Left ventricle myocardium inferior (tissue), 1 donor: Measurements from ENCODE around the gene CDC14B. TPM values are rescaled to one million over a fixed set of nuclear protein-coding genes. Genes with fewer than 3 reads are reported as not detected.

Experiments used
- DNase-seq: peaks from one replicate; pipeline ENCODE4 v3.0.0-alpha.2; 2020
- H3K27ac ChIP-seq: fragments of 200-600 bp; replicated peaks from 2 replicates; pipeline ENCODE4 v1.8.0; 2021
- H3K27me3 ChIP-seq: fragments of 200-600 bp; 2 replicates; pipeline ENCODE4 v1.8.0; 2021; ENCODE audit warnings: low read depth
- H3K36me3 ChIP-seq: fragments of 200-600 bp; 2 replicates; pipeline ENCODE4 v1.8.0; 2021
- H3K4me1 ChIP-seq: fragments of 200-600 bp; 2 replicates; pipeline ENCODE4 v1.8.0; 2021
- H3K4me3 ChIP-seq: fragments of 200-600 bp; 2 replicates; pipeline ENCODE4 v1.8.0; 2021; ENCODE audit warnings: mild to moderate bottlenecking, moderate library complexity
- H3K9me3 ChIP-seq: fragments of 200-600 bp; replicated peaks from 2 replicates; pipeline ENCODE4 v1.8.0; 2021
- CTCF ChIP-seq: fragments of 200-600 bp; IDR thresholded peaks from 2 replicates; pipeline ENCODE4 v1.8.0; 2021; ENCODE audit warnings: antibody characterized with exemption, mild to moderate bottlenecking, borderline replicate concordance
- intact Hi-C: fragments of 100-400 bp; cut with micrococcal nuclease; formaldehyde crosslinking; loops from one replicate; pipeline ENCODE4 v1.11.0; 2022
- total RNA-seq: library from RNA; stranded (reverse); fragmentation: NEBNext Ultra II Directional; extraction: Animal tissue kit (Norgen Biotek cat#: 25700); gene quantifications from one replicate; pipeline ENCODE4 v1.2.1, GENCODE V29; 2021
- donor health status: DM: no; HTN: yes; CAD: no; lungs with severe emphysema.

CDC14B gene
- total RNA-seq, 1 donor from 2014 or later: 26.4 TPM

DNA sequence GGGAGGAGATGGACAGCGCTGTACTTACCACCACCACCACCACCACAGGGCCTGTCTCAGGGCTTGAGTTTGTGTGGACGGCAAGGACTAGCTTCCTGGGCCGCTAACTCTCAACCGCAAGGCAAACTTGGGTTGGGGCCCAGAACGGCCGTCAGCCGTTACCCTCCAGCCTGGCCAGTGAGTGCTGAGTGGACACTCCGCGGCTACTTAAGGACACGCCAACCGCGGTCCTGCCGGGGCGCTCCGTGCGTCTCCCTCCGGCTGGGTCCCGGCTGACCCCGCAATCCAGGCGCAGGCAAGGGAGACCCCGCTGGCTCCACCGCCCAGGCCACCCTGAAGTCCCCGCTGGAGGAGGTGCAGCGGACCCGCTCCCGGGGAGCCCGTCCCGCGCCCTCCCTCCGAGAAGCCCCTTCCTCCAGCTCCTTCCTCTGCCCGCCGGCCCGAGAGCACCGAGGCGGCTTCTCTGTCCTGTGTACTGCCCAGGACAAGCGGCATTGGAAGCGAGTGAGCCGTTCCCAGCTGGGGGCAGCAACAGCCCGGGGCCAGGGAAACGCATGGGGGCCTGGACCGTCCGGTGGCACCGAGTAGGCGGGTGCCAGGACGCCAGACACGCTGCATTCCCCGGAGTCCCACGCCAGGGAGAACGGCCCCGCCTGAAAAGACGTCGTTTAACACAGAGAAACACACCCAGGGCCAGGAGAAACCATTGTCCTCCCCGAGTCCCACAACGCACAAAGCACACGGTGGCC lies 123.1 kb downstream of the CDC14B start:
- H3K36me3 ChIP-seq: peaks cover 6% of the 10 kb centered on the region
- H3K27ac ChIP-seq: no peak overlapping the region
- no peaks in the 10 kb centered on the region for H3K27me3 ChIP-seq
- H3K4me1 ChIP-seq: peaks cover 19% of the 10 kb centered on the region
- H3K4me3 ChIP-seq: no peak overlapping the region
- H3K9me3 ChIP-seq: no peaks in the 10 kb centered on the region
- intact Hi-C loops: no loop called here
- TF ChIP-seq CTCF: no peak
- no peak for DNase-seq

GRCh38 chr9:96495341-96495740 lies 124.3 kb downstream of the CDC14B start:
- Histone ChIP-seq H3K4me1 (peaks cover 28% of the 10 kb centered on the region), H3K27ac (no peak overlapping the region), H3K27me3 (no peaks in the 10 kb centered on the region), H3K36me3 (peaks cover 13% of the 10 kb centered on the region), H3K4me3 (no peak overlapping the region), H3K9me3 (no peaks in the 10 kb centered on the region)
- no peak for DNase-seq
- no peak for TF ChIP-seq CTCF
- intact Hi-C loops: no loop called here

GRCh38 chr9:96494215-96494800 lies 125.3 kb downstream of the CDC14B start:
- Histone ChIP-seq H3K27ac (no peak overlapping the region), H3K27me3 (no peaks in the 10 kb centered on the region), H3K36me3 (peaks cover 23% of the 10 kb centered on the region), H3K9me3 (no peaks in the 10 kb centered on the region), H3K4me1 (peaks cover 22% of the 10 kb centered on the region), H3K4me3 (no peak overlapping the region)
- DNase-seq: no peak
- intact Hi-C loops: no loop called here
- TF ChIP-seq CTCF: no peak

DNA sequence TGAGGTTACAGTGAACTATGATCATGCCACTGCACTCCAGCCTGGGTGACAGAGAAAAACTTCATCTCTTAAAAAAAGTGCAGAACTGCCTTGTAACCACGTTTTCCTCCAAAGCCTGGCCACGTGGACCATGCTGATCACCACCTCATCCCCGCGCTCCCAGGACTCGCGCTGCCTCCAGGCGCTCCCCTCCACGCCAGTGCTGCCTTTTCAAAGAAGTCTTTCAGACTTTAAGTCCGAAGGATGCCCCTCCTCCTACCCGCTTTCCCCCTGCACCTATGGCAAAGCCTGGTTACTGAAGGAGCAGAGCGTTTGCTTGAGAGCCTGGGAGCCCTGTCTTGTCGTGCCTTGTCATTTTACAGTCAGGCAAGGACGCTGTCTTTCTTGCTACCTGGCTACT lies 125.9 kb downstream of the CDC14B start:
- intact Hi-C loops: no loop called here
- Histone ChIP-seq H3K27me3 (no peaks in the 10 kb centered on the region), H3K9me3 (no peaks in the 10 kb centered on the region), H3K4me3 (no peak overlapping the region), H3K36me3 (peaks cover 29% of the 10 kb centered on the region), H3K4me1 (peaks cover 18% of the 10 kb centered on the region), H3K27ac (no peak overlapping the region)
- DNase-seq: no peak
- TF ChIP-seq CTCF: no peak

- Histone ChIP-seq H3K36me3 (peaks cover 36% of the 10 kb centered on the region), H3K9me3 (no peaks in the 10 kb centered on the region), H3K27ac (no peak overlapping the region), H3K27me3 (no peaks in the 10 kb centered on the region), H3K4me1 (peaks cover 25% of the 10 kb centered on the region), H3K4me3 (no peak overlapping the region)
- TF ChIP-seq CTCF: no peak
- intact Hi-C loops: no loop called here
- no peak for DNase-seq
Observed at GRCh38 chr9:96492993-96493531, 126.6 kb downstream of the CDC14B start.
